Measurements from ENCODE around the gene KCNV2.

DNA sequence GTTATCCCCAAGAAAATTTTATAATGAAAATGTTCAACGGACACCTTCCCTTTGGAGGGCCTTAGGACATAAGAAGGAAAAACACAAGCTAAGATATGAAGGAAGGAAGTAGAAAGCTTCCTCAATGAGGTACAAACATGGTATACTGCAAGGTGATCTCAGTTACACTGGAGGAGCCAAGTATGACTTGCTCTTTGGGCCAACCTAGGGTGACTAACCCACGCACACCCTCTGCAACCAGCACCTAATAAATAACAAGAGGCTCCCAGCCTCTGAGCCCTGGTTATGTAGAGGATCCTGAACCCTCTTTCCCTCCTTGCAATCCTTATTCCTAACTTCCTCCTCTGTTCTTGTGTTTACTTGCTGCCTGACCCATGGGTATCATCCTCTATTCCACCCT is 38.3 kb upstream of the KCNV2 start:
- TF ChIP-seq, protein P1, sequence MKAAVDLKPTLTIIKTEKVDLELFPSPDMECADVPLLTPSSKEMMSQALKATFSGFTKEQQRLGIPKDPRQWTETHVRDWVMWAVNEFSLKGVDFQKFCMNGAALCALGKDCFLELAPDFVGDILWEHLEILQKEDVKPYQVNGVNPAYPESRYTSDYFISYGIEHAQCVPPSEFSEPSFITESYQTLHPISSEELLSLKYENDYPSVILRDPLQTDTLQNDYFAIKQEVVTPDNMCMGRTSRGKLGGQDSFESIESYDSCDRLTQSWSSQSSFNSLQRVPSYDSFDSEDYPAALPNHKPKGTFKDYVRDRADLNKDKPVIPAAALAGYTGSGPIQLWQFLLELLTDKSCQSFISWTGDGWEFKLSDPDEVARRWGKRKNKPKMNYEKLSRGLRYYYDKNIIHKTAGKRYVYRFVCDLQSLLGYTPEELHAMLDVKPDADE (IDR thresholded peaks at IDR 0.05), result no peak
- TF ChIP-seq, protein P2, sequence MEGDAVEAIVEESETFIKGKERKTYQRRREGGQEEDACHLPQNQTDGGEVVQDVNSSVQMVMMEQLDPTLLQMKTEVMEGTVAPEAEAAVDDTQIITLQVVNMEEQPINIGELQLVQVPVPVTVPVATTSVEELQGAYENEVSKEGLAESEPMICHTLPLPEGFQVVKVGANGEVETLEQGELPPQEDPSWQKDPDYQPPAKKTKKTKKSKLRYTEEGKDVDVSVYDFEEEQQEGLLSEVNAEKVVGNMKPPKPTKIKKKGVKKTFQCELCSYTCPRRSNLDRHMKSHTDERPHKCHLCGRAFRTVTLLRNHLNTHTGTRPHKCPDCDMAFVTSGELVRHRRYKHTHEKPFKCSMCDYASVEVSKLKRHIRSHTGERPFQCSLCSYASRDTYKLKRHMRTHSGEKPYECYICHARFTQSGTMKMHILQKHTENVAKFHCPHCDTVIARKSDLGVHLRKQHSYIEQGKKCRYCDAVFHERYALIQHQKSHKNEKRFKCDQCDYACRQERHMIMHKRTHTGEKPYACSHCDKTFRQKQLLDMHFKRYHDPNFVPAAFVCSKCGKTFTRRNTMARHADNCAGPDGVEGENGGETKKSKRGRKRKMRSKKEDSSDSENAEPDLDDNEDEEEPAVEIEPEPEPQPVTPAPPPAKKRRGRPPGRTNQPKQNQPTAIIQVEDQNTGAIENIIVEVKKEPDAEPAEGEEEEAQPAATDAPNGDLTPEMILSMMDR (conservative IDR thresholded peaks at IDR 0.05; ENCODE audit: low read depth in 2 of 2), result no peak
- no peak for TF ChIP-seq JUNB (IDR thresholded peaks at IDR 0.05; ENCODE audit: unreplicated experiment)
- TF ChIP-seq, protein P3, sequence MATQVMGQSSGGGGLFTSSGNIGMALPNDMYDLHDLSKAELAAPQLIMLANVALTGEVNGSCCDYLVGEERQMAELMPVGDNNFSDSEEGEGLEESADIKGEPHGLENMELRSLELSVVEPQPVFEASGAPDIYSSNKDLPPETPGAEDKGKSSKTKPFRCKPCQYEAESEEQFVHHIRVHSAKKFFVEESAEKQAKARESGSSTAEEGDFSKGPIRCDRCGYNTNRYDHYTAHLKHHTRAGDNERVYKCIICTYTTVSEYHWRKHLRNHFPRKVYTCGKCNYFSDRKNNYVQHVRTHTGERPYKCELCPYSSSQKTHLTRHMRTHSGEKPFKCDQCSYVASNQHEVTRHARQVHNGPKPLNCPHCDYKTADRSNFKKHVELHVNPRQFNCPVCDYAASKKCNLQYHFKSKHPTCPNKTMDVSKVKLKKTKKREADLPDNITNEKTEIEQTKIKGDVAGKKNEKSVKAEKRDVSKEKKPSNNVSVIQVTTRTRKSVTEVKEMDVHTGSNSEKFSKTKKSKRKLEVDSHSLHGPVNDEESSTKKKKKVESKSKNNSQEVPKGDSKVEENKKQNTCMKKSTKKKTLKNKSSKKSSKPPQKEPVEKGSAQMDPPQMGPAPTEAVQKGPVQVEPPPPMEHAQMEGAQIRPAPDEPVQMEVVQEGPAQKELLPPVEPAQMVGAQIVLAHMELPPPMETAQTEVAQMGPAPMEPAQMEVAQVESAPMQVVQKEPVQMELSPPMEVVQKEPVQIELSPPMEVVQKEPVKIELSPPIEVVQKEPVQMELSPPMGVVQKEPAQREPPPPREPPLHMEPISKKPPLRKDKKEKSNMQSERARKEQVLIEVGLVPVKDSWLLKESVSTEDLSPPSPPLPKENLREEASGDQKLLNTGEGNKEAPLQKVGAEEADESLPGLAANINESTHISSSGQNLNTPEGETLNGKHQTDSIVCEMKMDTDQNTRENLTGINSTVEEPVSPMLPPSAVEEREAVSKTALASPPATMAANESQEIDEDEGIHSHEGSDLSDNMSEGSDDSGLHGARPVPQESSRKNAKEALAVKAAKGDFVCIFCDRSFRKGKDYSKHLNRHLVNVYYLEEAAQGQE (IDR thresholded peaks at IDR 0.05; ENCODE audit: unreplicated experiment), result no peak
- no peak for TF ChIP-seq EZH2phosphoT487 (IDR thresholded peaks at IDR 0.05; ENCODE audit: unreplicated experiment)
- no peak for TF ChIP-seq POLR2AphosphoS5 (IDR thresholded peaks at IDR 0.05; ENCODE audit: low read depth)
- TF ChIP-seq EZH2 (IDR thresholded peaks at IDR 0.05; ENCODE audit: low read depth, unreplicated experiment), result no peak
- TF ChIP-seq ZNF114 (CRISPR knock-in tag; IDR thresholded peaks at IDR 0.05), result no peak
- TF ChIP-seq ZNF331 (CRISPR knock-in tag; IDR thresholded peaks at IDR 0.05; ENCODE audit: low read depth), result no peak

Data from GM23338 (cell line).